ENCODE results near the gene GRIN2C. TPM values are rescaled to one million over a fixed set of nuclear protein-coding genes. Genes with fewer than 3 reads are reported as not detected.

GRIN2C gene
- total and polyA plus RNA-seq, 2 donors (not counting 3 experiments of a cell fraction or from before 2014, with no cell fraction given), result 0.04 to 0.60 TPM

DNA sequence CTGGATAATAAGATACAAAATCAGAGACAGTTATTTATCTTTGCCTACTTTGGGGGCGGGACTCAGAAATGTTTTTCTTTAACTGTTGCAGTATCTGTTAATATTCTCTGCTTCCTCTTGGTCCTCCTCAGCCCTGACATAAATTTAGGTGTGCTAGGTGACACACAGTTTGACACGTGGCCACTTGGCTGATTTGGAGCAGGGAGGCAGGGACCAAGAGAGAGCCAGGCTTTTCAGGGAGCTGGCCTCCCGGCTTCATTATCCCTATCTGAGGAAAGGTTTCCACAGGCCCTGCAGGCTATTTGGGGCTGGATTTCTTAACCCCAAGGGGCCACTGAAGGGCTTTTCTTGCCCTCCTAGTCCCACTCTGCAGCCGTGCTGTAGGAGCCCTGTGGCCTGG lies 63.5 kb downstream of the GRIN2C start:
- Histone ChIP-seq H3K27ac (ENCODE audit: insufficient read depth, low read depth, low read length) (no peak overlapping the region), H3K9me1 (replicated peaks; ENCODE audit: control insufficient read depth, extremely low read depth, insufficient read depth, low read length) (no peaks in the 10 kb centered on the region), H3K4me3 (replicated peaks in 1 of 3; ENCODE audit: insufficient read depth in 1 of 3, low read depth in 1 of 3, low read length in 3 of 3) (no peak overlapping the region), H3K79me2 (ENCODE audit: control insufficient read depth, insufficient read depth, low read length) (no peaks in the 10 kb centered on the region), H3K36me3 (ENCODE audit: control insufficient read depth in 2 of 2, extremely low read depth in 1 of 2, insufficient read depth in 2 of 2, low read length in 2 of 2) (peaks cover 8 to 9% of the 10 kb centered on the region in 2 experiments), H3K9me3 (replicated peaks; ENCODE audit: control insufficient read depth, insufficient read depth, low read length) (no peaks in the 10 kb centered on the region), H3K4me2 (ENCODE audit: insufficient read depth, low read length) (no peak overlapping the region), H2AFZ (ENCODE audit: low read depth, low read length) (no peak overlapping the region), H4K20me1 (replicated peaks; ENCODE audit: control insufficient read depth, extremely low read depth, insufficient read depth, low read length) (no peaks in the 10 kb centered on the region), H3K9ac (replicated peaks; ENCODE audit: extremely low read depth, insufficient read depth, low read length) (no peak overlapping the region), H3K4me1 (ENCODE audit: control insufficient read depth, extremely low read depth, insufficient read depth, low read length) (peaks cover 24% of the 10 kb centered on the region), H3K27me3 (ENCODE audit: control insufficient read depth in 2 of 2, insufficient read depth in 2 of 2, low read length in 2 of 2) (no peaks in the 10 kb centered on the region)
- intact Hi-C loops (cut with micrococcal nuclease), result no loop called here
- BruUV-seq (replicated peaks), result no TSS peak
- TF ChIP-seq JUN (IDR thresholded peaks at IDR 0.05; ENCODE audit: borderline replicate concordance, insufficient read depth, insufficient read length, low read depth), result no peak
- no peak for TF ChIP-seq MYC (IDR thresholded peaks at IDR 0.05; ENCODE audit: low read depth, low read length)
- no peak for TF ChIP-seq EZH2 (IDR thresholded peaks at IDR 0.05; ENCODE audit: borderline replicate concordance, low read depth, low read length, severe bottlenecking)
- no peak for TF ChIP-seq GATA2 (IDR thresholded peaks at IDR 0.05; ENCODE audit: insufficient read depth, insufficient read length, low read depth, low read length)
- TF ChIP-seq, protein P1, sequence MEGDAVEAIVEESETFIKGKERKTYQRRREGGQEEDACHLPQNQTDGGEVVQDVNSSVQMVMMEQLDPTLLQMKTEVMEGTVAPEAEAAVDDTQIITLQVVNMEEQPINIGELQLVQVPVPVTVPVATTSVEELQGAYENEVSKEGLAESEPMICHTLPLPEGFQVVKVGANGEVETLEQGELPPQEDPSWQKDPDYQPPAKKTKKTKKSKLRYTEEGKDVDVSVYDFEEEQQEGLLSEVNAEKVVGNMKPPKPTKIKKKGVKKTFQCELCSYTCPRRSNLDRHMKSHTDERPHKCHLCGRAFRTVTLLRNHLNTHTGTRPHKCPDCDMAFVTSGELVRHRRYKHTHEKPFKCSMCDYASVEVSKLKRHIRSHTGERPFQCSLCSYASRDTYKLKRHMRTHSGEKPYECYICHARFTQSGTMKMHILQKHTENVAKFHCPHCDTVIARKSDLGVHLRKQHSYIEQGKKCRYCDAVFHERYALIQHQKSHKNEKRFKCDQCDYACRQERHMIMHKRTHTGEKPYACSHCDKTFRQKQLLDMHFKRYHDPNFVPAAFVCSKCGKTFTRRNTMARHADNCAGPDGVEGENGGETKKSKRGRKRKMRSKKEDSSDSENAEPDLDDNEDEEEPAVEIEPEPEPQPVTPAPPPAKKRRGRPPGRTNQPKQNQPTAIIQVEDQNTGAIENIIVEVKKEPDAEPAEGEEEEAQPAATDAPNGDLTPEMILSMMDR (IDR thresholded peaks at IDR 0.05; ENCODE audit: extremely low read depth in 1 of 2, insufficient read depth in 1 of 2, low read depth in 1 of 2, low read length in 2 of 2), result no peak
- TF ChIP-seq POLR2AphosphoS5 (IDR thresholded peaks at IDR 0.05; ENCODE audit: insufficient read depth, low read depth, low read length), result no peak
- TF ChIP-seq, protein P2, sequence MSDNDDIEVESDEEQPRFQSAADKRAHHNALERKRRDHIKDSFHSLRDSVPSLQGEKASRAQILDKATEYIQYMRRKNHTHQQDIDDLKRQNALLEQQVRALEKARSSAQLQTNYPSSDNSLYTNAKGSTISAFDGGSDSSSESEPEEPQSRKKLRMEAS (IDR thresholded peaks at IDR 0.05; ENCODE audit: insufficient read depth, insufficient read length), result no peak
- no peak for TF ChIP-seq FOS (IDR thresholded peaks at IDR 0.05; ENCODE audit: borderline replicate concordance, insufficient read depth, low read length)
- TF ChIP-seq POLR2A (IDR thresholded peaks at IDR 0.05; ENCODE audit: low read depth, low read length), result no peak
- CTCF ChIA-PET, result interaction anchor here (0.9 to 14.0 kb wide), 5 partner anchors 30 to 162 kb away, joined by 3 to 325 read pairs (median 4); partner anchors contain the start of gene GRIN2C
- POLR2A ChIA-PET, result no interaction called here
- dilution Hi-C loops (cut with MboI; ENCODE audit: extremely low pct_ligation_motif_present, low sequenced_read_pairs), result no loop called here
- no peak for FAIRE-seq
- DNase-seq (ENCODE audit: low read depth, low spot score), result no peak
